Measurements from ENCODE around the gene AGTPBP1. TPM values are rescaled to one million over a fixed set of nuclear protein-coding genes. Genes with fewer than 3 reads are reported as not detected.
"Not testable (repeated sequence)": the region's sequence is repeated elsewhere in the genome, so short reads cannot be mapped to it uniquely, and the experiment has no call there.

The AGTPBP1 gene
- total and polyA plus RNA-seq, 4 experiments from 2014 or later: 27.5 to 56.7 (median 42.9) TPM

GRCh38 chr9:85594316-85594715 is 147.4 kb downstream of the AGTPBP1 start:
- no peak for DNase-seq
- no peak overlapping the region for H3K27ac ChIP-seq (ENCODE audit: low read depth, low read length)
- Mint-ChIP-seq H3K27ac (no peak overlapping the region), H3K9me3 (no peaks in the 10 kb centered on the region), H3K4me1 (peaks cover 0 to 4% (median 0%) of the 10 kb centered on the region in 4 donors), H3K4me3 (no peak overlapping the region), H3K27me3 (no peaks in the 10 kb centered on the region), H3K36me3 (peaks cover 32 to 41% of the 10 kb centered on the region in 2 donors)
- H3K9me3 ChIP-seq (ENCODE audit: control insufficient read depth in 1 of 2, low read length in 2 of 2): no peaks in the 10 kb centered on the region
- H3K4me3 ChIP-seq (ENCODE audit: low read length in 2 of 2): no peak overlapping the region
- peaks cover 3% of the 10 kb centered on the region for H3K36me3 ChIP-seq (ENCODE audit: insufficient read depth, low read length)
- H3K4me1 ChIP-seq (ENCODE audit: insufficient read depth, low read length): no peaks in the 10 kb centered on the region
- no peaks in the 10 kb centered on the region for H3K27me3 ChIP-seq (ENCODE audit: insufficient read depth, low read length)
- ChIA-PET CTCF (ENCODE audit: partially characterized antibody) (no interaction called here), POLR2A (ENCODE audit: partially characterized antibody) (no interaction called here)
- intact Hi-C loops (cut with micrococcal nuclease): no loop called here

GRCh38 chr9:85586684-85587083 is 155.1 kb downstream of the AGTPBP1 start:
- Mint-ChIP-seq H3K36me3 (peaks cover 28 to 34% of the 10 kb centered on the region in 2 donors), H3K27me3 (no peaks in the 10 kb centered on the region), H3K4me3 (no peak overlapping the region), H3K9me3 (no peaks in the 10 kb centered on the region), H3K4me1 (peaks cover 0 to 4% (median 0%) of the 10 kb centered on the region in 4 donors), H3K27ac (no peak overlapping the region)
- intact Hi-C loops (cut with micrococcal nuclease): no loop called here
- no peak for DNase-seq
- no peak overlapping the region for H3K27ac ChIP-seq (ENCODE audit: low read depth, low read length)
- no peaks in the 10 kb centered on the region for H3K27me3 ChIP-seq (ENCODE audit: insufficient read depth, low read length)
- POLR2A ChIA-PET (ENCODE audit: partially characterized antibody): no interaction called here
- no peaks in the 10 kb centered on the region for H3K4me1 ChIP-seq (ENCODE audit: insufficient read depth, low read length)
- H3K36me3 ChIP-seq (ENCODE audit: insufficient read depth, low read length): peaks cover 3% of the 10 kb centered on the region
- H3K4me3 ChIP-seq (ENCODE audit: low read length in 2 of 2): no peak overlapping the region
- no peaks in the 10 kb centered on the region for H3K9me3 ChIP-seq (ENCODE audit: control insufficient read depth in 1 of 2, low read length in 2 of 2)
- CTCF ChIA-PET (ENCODE audit: partially characterized antibody): interaction anchor here (1.1 kb wide), 1 partner anchor 24 kb away, joined by 3 read pairs; no protein-coding TSS in a partner anchor

- H3K4me1 ChIP-seq (ENCODE audit: insufficient read depth, low read length): no peaks in the 10 kb centered on the region
- DNase-seq: no peak
- no peak overlapping the region for H3K4me3 ChIP-seq (ENCODE audit: low read length in 2 of 2)
- Mint-ChIP-seq H3K27ac (no peak overlapping the region), H3K4me3 (no peak overlapping the region), H3K27me3 (no peaks in the 10 kb centered on the region), H3K36me3 (peaks cover 12 to 17% of the 10 kb centered on the region in 2 donors), H3K9me3 (peaks cover 0 to 4% (median 0%) of the 10 kb centered on the region in 8 donors), H3K4me1 (no peaks in the 10 kb centered on the region)
- H3K27me3 ChIP-seq (ENCODE audit: insufficient read depth, low read length): no peaks in the 10 kb centered on the region
- no peak overlapping the region for H3K27ac ChIP-seq (ENCODE audit: low read depth, low read length)
- no peaks in the 10 kb centered on the region for H3K36me3 ChIP-seq (ENCODE audit: insufficient read depth, low read length)
- no peaks in the 10 kb centered on the region for H3K9me3 ChIP-seq (ENCODE audit: control insufficient read depth in 1 of 2, low read length in 2 of 2)
- intact Hi-C loops (cut with micrococcal nuclease): no loop called here
- CTCF ChIA-PET (ENCODE audit: partially characterized antibody): interaction anchor here (0.9 kb wide), 1 partner anchor 14 kb away, joined by 3 read pairs; no protein-coding TSS in a partner anchor
- POLR2A ChIA-PET (ENCODE audit: partially characterized antibody): no interaction called here
These were observed 164.3 kb downstream of the AGTPBP1 start for GRCh38 chr9:85577353-85577952.

- H3K4me1 ChIP-seq (ENCODE audit: insufficient read depth, low read length): no peaks in the 10 kb centered on the region
- peaks cover 0 to 4% (median 0%) of the 10 kb centered on the region in 8 donors for H3K9me3 Mint-ChIP-seq
- H3K36me3 Mint-ChIP-seq: peaks cover 17 to 22% of the 10 kb centered on the region in 2 donors
- no peak overlapping the region for H3K4me3 ChIP-seq (ENCODE audit: low read length in 2 of 2)
- ChIA-PET CTCF (ENCODE audit: partially characterized antibody) (no interaction called here), POLR2A (ENCODE audit: partially characterized antibody) (no interaction called here)
- H3K4me3 Mint-ChIP-seq: no peak overlapping the region
- intact Hi-C loops (cut with micrococcal nuclease): no loop called here
- no peak for DNase-seq
- no peaks in the 10 kb centered on the region for H3K27me3 Mint-ChIP-seq
- no peak overlapping the region for H3K27ac ChIP-seq (ENCODE audit: low read depth, low read length)
- no peaks in the 10 kb centered on the region for H3K27me3 ChIP-seq (ENCODE audit: insufficient read depth, low read length)
- H3K9me3 ChIP-seq (ENCODE audit: control insufficient read depth in 1 of 2, low read length in 2 of 2): no peaks in the 10 kb centered on the region
- no peak overlapping the region for H3K27ac Mint-ChIP-seq
- H3K36me3 ChIP-seq (ENCODE audit: insufficient read depth, low read length): no peaks in the 10 kb centered on the region
- peaks cover 0 to 2% (median under 1%) of the 10 kb centered on the region in 4 donors for H3K4me1 Mint-ChIP-seq
These were observed 165.9 kb downstream of the AGTPBP1 start for GRCh38 chr9:85575868-85576267.

- H3K27ac ChIP-seq (ENCODE audit: low read depth, low read length); H3K27me3 ChIP-seq (ENCODE audit: insufficient read depth, low read length); DNase-seq; H3K27ac Mint-ChIP-seq; H3K9me3 ChIP-seq (ENCODE audit: control insufficient read depth in 1 of 2, low read length in 2 of 2); H3K4me3 Mint-ChIP-seq; H3K27me3 Mint-ChIP-seq; H3K36me3 ChIP-seq (ENCODE audit: insufficient read depth, low read length); H3K4me3 ChIP-seq (ENCODE audit: low read length in 2 of 2); H3K9me3 Mint-ChIP-seq; H3K4me1 ChIP-seq (ENCODE audit: insufficient read depth, low read length); CTCF ChIA-PET (ENCODE audit: partially characterized antibody); POLR2A ChIA-PET (ENCODE audit: partially characterized antibody); H3K4me1 Mint-ChIP-seq; intact Hi-C loops (cut with micrococcal nuclease): not testable (repeated sequence)
- peaks cover 14 to 29% of the 10 kb centered on the region in 2 donors for H3K36me3 Mint-ChIP-seq
These were observed 168.2 kb downstream of the AGTPBP1 start for GRCh38 chr9:85573546-85573945.

GRCh38 chr9:85572917-85573316 is 168.8 kb downstream of the AGTPBP1 start:
- H3K27me3 ChIP-seq (ENCODE audit: insufficient read depth, low read length); DNase-seq; POLR2A ChIA-PET (ENCODE audit: partially characterized antibody); H3K27ac ChIP-seq (ENCODE audit: low read depth, low read length); intact Hi-C loops (cut with micrococcal nuclease); CTCF ChIA-PET (ENCODE audit: partially characterized antibody); H3K36me3 ChIP-seq (ENCODE audit: insufficient read depth, low read length); H3K9me3 Mint-ChIP-seq; H3K27ac Mint-ChIP-seq; H3K4me1 ChIP-seq (ENCODE audit: insufficient read depth, low read length); H3K4me1 Mint-ChIP-seq; H3K27me3 Mint-ChIP-seq; H3K4me3 ChIP-seq (ENCODE audit: low read length in 2 of 2); H3K9me3 ChIP-seq (ENCODE audit: control insufficient read depth in 1 of 2, low read length in 2 of 2); H3K4me3 Mint-ChIP-seq: not testable (repeated sequence)
- peaks cover 14 to 31% of the 10 kb centered on the region in 2 donors for H3K36me3 Mint-ChIP-seq

- H3K4me3 ChIP-seq (ENCODE audit: low read length in 2 of 2): no peak overlapping the region
- Mint-ChIP-seq H3K36me3 (peaks cover 35 to 51% of the 10 kb centered on the region in 2 donors), H3K27me3 (no peaks in the 10 kb centered on the region), H3K4me3 (no peak overlapping the region), H3K9me3 (peaks cover 0 to 4% (median 0%) of the 10 kb centered on the region in 8 donors), H3K4me1 (peaks cover 0 to 2% (median under 1%) of the 10 kb centered on the region in 4 donors), H3K27ac (peak overlapping the region in 1 of 7 donors; percentile 48)
- no peaks in the 10 kb centered on the region for H3K36me3 ChIP-seq (ENCODE audit: insufficient read depth, low read length)
- H3K9me3 ChIP-seq (ENCODE audit: control insufficient read depth in 1 of 2, low read length in 2 of 2): no peaks in the 10 kb centered on the region
- POLR2A ChIA-PET (ENCODE audit: partially characterized antibody): no interaction called here
- intact Hi-C loops (cut with micrococcal nuclease): no loop called here
- H3K27ac ChIP-seq (ENCODE audit: low read depth, low read length): no peak overlapping the region
- no peaks in the 10 kb centered on the region for H3K27me3 ChIP-seq (ENCODE audit: insufficient read depth, low read length)
- no peak for DNase-seq
- H3K4me1 ChIP-seq (ENCODE audit: insufficient read depth, low read length): no peaks in the 10 kb centered on the region
- CTCF ChIA-PET (ENCODE audit: partially characterized antibody): interaction anchor here (1.2 kb wide), 1 partner anchor 40 kb away, joined by 5 read pairs; no protein-coding TSS in a partner anchor
These were observed 171.8 kb downstream of the AGTPBP1 start for GRCh38 chr9:85569988-85570387.

Data from CD4-positive, alpha-beta memory T cell (primary cell).